Progenitor cell of endocrine pancreas (in vitro differentiated cells): Measurements from ENCODE around the gene ZNF467. TPM values are rescaled to one million over a fixed set of nuclear protein-coding genes. Genes with fewer than 3 reads are reported as not detected.
A peak's percentile ranks its signal among the peaks of the same experiment; 100 is the strongest.

Experiments used
- DNase-seq: peaks from one replicate; pipeline ENCODE4 v3.0.0; 2021; ENCODE audit warnings: low spot score; ENCODE audit not compliant: unreplicated experiment
- H3K27ac Mint-ChIP-seq: 2 replicates; pipeline ENCODE4 v1.8.0; 2021; ENCODE audit warnings: mild to moderate bottlenecking, moderate library complexity, mixed read lengths
- H3K27me3 Mint-ChIP-seq: 2 replicates; pipeline ENCODE4 v1.8.0; 2021; ENCODE audit warnings: mixed read lengths
- H3K36me3 Mint-ChIP-seq: 2 replicates; pipeline ENCODE4 v1.8.0; 2022; ENCODE audit warnings: mixed read lengths; ENCODE audit not compliant: insufficient read depth
- H3K4me1 Mint-ChIP-seq: 2 replicates; pipeline ENCODE4 v1.8.0; 2021; ENCODE audit warnings: low read depth, mixed read lengths
- H3K4me3 Mint-ChIP-seq: 2 replicates; pipeline ENCODE4 v1.8.0; 2021; ENCODE audit warnings: low read depth, mild to moderate bottlenecking, moderate library complexity, mixed read lengths
- H3K9me3 Mint-ChIP-seq: 2 replicates; pipeline ENCODE4 v1.8.0; 2021; ENCODE audit warnings: low read depth, mixed read lengths
- CTCF ChIP-seq: fragments of 200-600 bp; sonication (generic); IDR thresholded peaks from one replicate; pipeline ENCODE4 v1.5.0; 2021; ENCODE audit warnings: antibody characterized with exemption, mild to moderate bottlenecking; ENCODE audit not compliant: unreplicated experiment
- total RNA-seq: library from RNA; stranded (reverse); gene quantifications from 2 replicates; pipeline ENCODE4 v1.2.1, GENCODE V29; 2021

The ZNF467 gene
- total RNA-seq, 1 donor from 2014 or later: 16.1 TPM

GRCh38 chr7:149716007-149716931, 57.1 kb downstream of the ZNF467 start:
- Mint-ChIP-seq H3K9me3 (peaks cover 8% of the 10 kb centered on the region), H3K36me3 (no peaks in the 10 kb centered on the region), H3K27ac (peak overlapping the region; percentile 59), H3K4me1 (peaks cover 20% of the 10 kb centered on the region), H3K4me3 (peak overlapping the region; percentile 80), H3K27me3 (no peaks in the 10 kb centered on the region)
- no peak for TF ChIP-seq CTCF
- DNase-seq: no peak

- TF ChIP-seq CTCF: no peak
- no peaks in the 10 kb centered on the region for H3K36me3 Mint-ChIP-seq
- H3K9me3 Mint-ChIP-seq: peaks cover 13% of the 10 kb centered on the region
- peak overlapping the region; percentile 58 for H3K27ac Mint-ChIP-seq
- H3K4me1 Mint-ChIP-seq: peaks cover 18% of the 10 kb centered on the region
- no peaks in the 10 kb centered on the region for H3K27me3 Mint-ChIP-seq
- no peak for DNase-seq
- H3K4me3 Mint-ChIP-seq: peak overlapping the region; percentile 80
These were observed 57.9 kb downstream of the ZNF467 start for GRCh38 chr7:149715476-149715875.

- peaks cover 13% of the 10 kb centered on the region for H3K9me3 Mint-ChIP-seq
- no peaks in the 10 kb centered on the region for H3K27me3 Mint-ChIP-seq
- H3K36me3 Mint-ChIP-seq: no peaks in the 10 kb centered on the region
- peaks cover 13% of the 10 kb centered on the region for H3K4me1 Mint-ChIP-seq
- peak overlapping the region; percentile 58 for H3K27ac Mint-ChIP-seq
- no peak for TF ChIP-seq CTCF
- peak overlapping the region; percentile 80 for H3K4me3 Mint-ChIP-seq
- DNase-seq: no peak
These were observed 58.4 kb downstream of the ZNF467 start for GRCh38 chr7:149714910-149715471.

Other genes with a start within 250 kb of the ZNF467 start
- gene ZNF862, start 64.8 kb upstream of the ZNF467 start, total RNA-seq: 19.5 and 22.8 TPM in 2 replicates
- gene ATP6V0E2, start 100.4 kb upstream of the ZNF467 start, total RNA-seq: 49.4 and 50.8 TPM in 2 replicates